GM12875 (cell line): ENCODE results near the gene TRAPPC6A.

Experiments
- H3K4me3 ChIP-seq: one replicate; pipeline ENCODE4 v1.5.1; 2011; ENCODE audit warnings: low read depth, low read length, control low read depth
- TF ChIP-seq, protein P1 (sequence below): IDR thresholded peaks from 2 replicates; pipeline ENCODE4 v1.5.1; 2011; ENCODE audit warnings: low read depth, mild to moderate bottlenecking, control low read depth, inconsistent platforms, low read length, moderate library complexity, borderline replicate concordance; ENCODE audit not compliant: insufficient read depth

TRAPPC6A gene

DNA sequence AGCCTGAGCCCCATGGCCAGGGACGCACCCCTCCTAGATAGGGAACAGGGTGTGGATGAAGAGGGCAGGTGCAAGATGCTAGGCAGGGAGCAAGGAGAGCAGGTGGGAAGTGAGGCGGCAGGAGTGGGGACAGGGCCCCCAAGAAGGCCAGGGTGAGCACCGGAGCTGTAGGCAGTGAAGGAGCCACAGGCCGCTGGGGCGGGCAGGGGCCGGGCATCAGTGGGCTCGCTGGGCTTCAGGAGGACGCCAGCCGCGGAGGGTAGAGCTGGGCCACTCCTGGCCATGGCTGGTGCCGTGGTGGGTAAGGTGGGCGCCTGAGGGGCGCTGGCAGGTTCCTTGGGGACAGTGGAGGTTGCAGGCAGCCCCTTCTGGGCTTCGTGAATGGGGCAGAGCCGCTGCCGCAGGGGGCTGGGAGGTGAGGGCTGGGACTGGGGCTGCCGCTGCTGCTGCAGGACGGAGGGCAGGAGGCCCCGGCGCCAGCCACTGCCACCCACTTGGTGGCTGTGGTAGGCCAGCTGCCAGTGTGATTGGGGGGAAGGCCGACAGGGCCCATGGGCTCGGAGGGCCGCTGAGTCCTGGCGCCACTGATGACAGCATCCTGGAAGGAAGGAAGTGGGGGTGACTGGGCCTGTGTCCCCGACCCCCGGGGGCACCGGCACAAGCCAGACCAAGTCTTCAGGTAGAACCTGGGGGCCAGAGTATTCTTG is 19.4 kb downstream of the TRAPPC6A start:
- TF ChIP-seq, protein P1, sequence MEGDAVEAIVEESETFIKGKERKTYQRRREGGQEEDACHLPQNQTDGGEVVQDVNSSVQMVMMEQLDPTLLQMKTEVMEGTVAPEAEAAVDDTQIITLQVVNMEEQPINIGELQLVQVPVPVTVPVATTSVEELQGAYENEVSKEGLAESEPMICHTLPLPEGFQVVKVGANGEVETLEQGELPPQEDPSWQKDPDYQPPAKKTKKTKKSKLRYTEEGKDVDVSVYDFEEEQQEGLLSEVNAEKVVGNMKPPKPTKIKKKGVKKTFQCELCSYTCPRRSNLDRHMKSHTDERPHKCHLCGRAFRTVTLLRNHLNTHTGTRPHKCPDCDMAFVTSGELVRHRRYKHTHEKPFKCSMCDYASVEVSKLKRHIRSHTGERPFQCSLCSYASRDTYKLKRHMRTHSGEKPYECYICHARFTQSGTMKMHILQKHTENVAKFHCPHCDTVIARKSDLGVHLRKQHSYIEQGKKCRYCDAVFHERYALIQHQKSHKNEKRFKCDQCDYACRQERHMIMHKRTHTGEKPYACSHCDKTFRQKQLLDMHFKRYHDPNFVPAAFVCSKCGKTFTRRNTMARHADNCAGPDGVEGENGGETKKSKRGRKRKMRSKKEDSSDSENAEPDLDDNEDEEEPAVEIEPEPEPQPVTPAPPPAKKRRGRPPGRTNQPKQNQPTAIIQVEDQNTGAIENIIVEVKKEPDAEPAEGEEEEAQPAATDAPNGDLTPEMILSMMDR = no peak
- no peak overlapping the region for H3K4me3 ChIP-seq

DNA sequence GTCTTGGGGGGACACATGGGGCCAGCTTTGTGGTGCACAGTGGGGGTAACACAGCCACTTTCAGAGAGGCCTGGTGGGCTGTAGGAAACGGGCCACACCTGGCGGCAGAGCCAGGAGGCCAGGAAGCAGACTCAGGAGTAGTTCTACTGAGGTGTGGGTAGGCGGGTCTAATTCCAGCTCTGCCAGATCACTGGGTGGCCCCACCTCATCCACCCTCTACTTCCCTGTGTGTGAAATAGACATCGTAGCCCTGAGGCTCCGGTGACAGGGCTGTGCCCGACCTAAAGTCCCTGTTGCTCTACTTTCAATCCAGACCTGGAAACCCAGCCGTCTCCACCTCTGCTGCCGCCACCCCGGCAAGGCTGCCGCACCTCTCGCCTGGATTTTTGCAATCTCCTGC is 21.3 kb downstream of the TRAPPC6A start:
- TF ChIP-seq, protein P1 = no peak
- H3K4me3 ChIP-seq = no peak overlapping the region

DNA sequence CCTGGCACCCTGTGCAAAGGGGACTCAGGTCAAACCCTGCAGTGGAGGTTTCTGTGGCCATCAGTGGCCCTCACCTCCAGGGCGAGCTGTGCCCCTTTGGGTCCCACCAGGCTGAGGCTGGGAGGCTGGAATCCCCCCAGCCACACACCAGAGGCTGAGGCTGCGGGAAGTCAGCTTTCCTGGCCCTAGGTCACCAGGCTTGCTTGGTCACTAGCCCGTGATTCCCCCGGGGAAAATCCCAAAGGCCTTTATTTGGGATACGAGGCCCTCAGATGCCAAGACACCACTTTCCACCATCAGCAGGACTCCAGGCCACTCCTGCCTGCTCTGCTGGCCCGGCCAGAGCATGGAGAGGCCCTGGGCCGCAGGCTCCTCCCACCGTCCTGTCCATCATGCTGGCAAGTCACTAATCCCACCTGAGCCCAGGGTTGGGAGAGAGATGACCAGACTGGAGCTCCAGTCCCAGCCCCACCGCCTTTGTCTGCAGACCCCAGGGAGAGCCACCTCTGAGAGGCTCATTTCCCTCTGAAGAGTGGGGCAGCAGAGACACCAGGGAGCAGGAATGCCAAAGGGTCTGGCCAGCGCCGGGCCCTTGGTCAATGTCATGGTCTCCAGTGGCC is 21.9 kb downstream of the TRAPPC6A start:
- TF ChIP-seq, protein P1 = no peak
- no peak overlapping the region for H3K4me3 ChIP-seq

DNA sequence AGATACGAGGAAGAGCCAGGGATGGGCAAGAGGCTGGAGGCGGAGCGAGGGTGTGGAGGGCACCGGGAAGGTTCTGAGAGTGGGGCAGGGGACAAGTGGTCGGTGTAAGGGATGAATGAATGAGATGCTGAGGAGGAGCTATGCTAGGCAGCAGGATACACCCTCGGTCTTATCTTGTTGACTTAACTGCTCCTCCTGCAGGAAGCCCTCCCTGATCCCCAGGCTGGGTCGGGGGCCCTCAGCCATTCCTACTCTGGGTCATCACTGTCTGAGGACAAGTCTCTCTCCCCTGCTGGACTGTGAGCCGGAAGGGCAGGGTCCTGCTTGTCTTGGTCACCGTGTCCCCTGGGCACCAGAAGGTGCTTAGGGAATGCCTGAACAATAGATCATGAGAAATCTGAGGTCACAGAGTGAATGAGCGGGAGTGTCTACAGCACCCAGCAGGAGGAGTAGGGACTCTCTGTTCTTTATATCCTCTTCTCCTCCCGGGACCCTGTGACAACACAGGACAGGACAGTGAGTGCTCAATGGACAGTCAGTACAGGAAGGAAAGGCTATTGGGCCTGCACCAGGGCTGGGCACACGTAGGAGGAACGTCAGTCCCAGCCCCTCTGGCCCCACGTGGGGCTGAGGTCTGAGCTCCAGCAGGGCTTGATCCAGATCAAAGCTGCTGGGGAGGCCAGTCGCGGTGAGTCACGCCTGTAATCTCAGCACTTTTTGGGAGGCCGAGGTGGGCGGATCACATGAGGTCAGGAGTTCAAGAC is 23.8 kb downstream of the TRAPPC6A start:
- H3K4me3 ChIP-seq = no peak overlapping the region
- TF ChIP-seq, protein P1 = no peak

DNA sequence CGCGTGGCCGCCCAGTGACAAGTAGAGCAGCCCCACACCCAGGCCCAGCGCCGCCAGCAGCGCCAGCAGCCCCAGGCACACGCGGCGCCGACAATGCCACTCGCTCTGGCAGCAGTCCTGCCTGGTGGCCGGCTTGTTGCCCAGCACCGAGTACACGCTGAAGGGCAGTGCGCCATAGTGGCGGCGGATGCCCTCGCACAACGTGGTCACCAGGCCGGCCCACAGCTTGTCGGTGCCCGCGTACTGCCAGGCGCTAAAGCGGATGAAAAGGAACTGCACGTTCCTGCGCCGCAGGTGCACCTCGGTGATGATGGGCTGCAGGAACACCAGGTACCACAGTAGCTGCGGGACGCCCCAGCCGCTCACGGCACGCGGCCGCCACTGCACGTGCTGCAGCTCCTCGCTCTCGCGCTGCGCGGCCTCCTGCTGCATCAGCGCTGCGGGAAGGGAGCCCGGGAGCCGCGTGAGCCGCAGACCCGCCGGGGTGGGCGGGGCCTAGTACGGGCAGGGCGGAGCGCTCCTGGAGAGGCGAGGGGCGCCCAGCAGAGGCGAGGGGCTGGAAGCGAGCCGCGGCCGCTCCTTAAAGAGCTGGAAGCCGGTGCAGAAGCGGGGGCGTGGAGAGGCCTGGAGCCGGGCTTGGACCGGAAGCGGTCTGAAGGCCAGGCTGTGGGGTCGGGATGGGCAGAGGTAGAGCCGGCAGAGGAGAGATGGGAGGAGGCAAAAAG is 24.5 kb downstream of the TRAPPC6A start:
- H3K4me3 ChIP-seq = peak overlapping the region; percentile 16
- TF ChIP-seq, protein P1 = no peak

DNA sequence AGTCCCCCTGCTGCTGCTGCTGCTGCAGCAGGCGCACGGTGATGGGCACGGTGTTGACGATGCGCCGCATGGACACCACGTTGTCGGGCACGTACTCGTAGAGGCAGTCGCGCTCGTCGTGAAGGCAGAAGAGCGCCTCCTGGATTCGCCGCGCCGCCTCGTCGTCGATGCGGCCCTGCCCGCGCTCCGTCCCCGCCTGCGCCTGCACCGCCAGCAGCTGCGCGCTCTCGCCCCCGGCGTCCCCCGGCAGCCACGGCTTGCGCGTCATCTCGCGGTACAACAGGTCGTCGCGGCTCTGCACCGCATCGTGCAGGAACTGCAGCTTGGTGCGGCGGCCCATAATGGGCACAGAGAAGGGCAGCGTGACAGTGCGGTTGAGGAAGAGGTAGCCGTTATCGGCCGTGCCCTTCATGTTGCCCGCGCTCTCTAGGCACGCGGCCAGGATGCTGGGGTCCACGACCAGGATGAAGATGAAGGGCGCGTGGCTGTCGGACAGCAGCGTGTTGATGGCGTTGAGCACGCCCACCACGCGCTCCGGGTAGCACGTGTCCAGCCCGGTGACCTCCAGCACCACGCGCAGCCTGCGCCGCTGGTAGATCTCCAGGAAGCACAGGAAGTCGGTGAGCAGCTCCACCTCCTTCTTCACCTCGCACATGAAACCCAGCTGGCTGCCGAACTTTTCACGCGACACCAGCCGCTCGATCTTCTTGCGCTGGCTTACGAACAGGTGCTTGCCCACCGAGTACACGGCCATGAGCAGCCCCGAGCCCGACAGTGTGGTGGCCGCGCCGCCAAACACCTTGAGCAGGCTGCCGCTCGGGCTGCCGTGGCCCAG is 25.3 kb downstream of the TRAPPC6A start:
- TF ChIP-seq, protein P1 = no peak
- H3K4me3 ChIP-seq = no peak overlapping the region
